GM12801 (cell line): Measurements from ENCODE around the gene MSRB3.

Experiments used
- CTCF ChIP-seq: IDR thresholded peaks from one replicate; pipeline ENCODE4 v1.5.1; 2011; ENCODE audit warnings: control low read depth; ENCODE audit not compliant: insufficient read length; ENCODE audit errors: extremely low read depth

MSRB3 gene

GRCh38 chr12:65257986-65258385 lies 20.5 kb upstream of the MSRB3 start:
- no peak for TF ChIP-seq CTCF

- no peak for TF ChIP-seq CTCF
These were observed 19.0 kb upstream of the MSRB3 start for GRCh38 chr12:65259501-65259900.

GRCh38 chr12:65263777-65264176 lies 14.7 kb upstream of the MSRB3 start:
- no peak for TF ChIP-seq CTCF

DNA sequence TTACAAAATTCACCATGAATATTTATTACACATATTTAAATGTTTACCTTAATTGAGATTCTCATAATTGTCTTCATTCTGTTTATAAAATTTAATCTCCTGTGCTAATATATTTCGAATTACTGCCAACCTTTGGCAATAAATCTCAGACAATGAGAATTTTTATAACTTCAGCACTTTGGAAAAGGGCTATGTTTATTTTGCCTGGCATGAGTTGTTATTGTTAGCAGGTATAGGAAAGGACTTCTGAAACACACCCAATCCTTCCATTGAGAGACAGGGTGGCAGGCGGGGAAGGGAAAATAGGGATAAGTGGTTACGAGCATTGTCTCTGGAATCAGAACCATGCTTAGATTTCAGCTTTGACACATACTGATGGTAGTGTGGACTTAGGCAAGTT lies 12.1 kb upstream of the MSRB3 start:
- no peak for TF ChIP-seq CTCF

DNA sequence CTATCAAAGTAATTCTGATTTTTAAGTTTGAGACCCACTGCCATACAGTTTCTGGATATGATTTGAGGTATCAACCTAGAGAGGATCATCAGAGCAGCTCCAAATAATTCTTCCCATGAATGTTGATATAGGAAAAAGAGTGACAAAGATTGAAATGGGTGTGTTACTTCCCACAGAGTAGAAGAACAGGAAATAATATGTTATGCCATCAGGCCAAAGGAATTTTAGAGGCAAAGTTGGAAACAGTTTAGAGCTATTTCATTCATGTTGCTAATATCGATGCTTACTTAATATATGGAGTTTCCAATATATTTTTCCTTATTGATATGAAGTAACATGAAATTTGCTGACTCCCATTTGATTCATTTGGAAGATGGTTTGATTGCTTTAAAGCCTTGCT lies 8.9 kb upstream of the MSRB3 start:
- no peak for TF ChIP-seq CTCF

DNA sequence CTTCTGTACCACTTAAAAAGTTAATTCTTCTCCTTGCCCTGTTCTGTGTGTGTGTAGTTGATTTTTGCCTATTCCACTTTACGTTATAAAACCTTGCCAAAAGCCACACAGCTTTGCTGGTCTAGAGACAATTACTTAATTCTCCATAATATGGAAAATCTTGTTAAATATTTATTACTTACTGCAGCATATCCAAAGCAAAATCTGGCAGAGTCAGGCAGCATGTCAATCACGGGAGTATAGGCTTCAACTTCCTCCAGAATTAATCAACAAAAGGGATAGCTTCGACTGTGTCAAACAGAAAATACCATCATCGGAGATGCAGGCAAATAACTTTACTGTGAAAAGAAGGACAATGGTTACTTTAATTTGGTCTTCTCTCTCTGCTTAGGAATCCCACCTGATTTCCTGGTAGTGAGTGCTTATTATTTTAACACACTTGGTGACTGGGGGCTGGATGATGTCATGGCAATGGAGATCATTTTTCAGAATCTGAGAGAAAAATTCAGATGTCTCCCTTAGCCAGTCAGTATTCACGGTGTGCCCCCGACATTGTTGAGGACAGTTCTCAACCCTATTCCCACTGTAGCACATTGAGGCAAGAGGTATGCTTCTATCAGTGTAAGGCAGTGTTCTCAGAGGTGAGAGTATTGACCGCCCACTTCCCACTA lies 3.7 kb upstream of the MSRB3 start:
- no peak for TF ChIP-seq CTCF

- TF ChIP-seq CTCF = no peak
These were observed 2.9 kb upstream of the MSRB3 start for GRCh38 chr12:65275627-65276026.
